K562 (cell line): ENCODE data around the gene SMIM7. TPM values are rescaled to one million over a fixed set of nuclear protein-coding genes. Genes with fewer than 3 reads are reported as not detected.
A peak's percentile ranks its signal among the peaks of the same experiment; 100 is the strongest.

Experiments used
- ATAC-seq: fragments of 200-7000 bp; cut with Tn5 transposase; 3 replicates; pipeline ENCODE4 v1.9.1; 2020; ENCODE audit warnings: moderate library complexity
- BruUV-seq: library from RNA; stranded (reverse); fragments of 400-500 nt; replicated peaks from 2 replicates; lab custom pipeline; 2021; lab: Mats Ljungman, UMichigan
- CTCF ChIA-PET: fragments of 300-600 bp; formaldehyde crosslinking; extraction: SDS; loops from one replicate; lab custom pipeline; 2021; ENCODE audit warnings: low intra/inter-chr PET ratio; lab: Yijun Ruan, JAX
- POLR2A ChIA-PET: fragments of 300-600, 350-650 bp; sonication (Branson Sonifier 250); formaldehyde crosslinking; extraction: SDS; loops from one replicate; lab custom pipeline; 2021; ENCODE audit warnings: antibody characterized with exemption, inconsistent platforms; lab: Yijun Ruan, JAX
- DNase-seq, 4 experiments: peaks; one replicate each; pipeline versions ENCODE4 v3.0.0 to v3.0.0-alpha.2; 2011 to 2018; ENCODE audit warnings: low spot score in 3 of 4, mixed read lengths in 3 of 4; ENCODE audit errors: extremely low read depth in 1 of 4
- FAIRE-seq: peaks from 2 replicates; lab custom pipeline; 2011; peaks lifted over from hg19 to GRCh38; lab: Jason Lieb, UNC
- H2AFZ ChIP-seq: 2 replicates; pipeline ENCODE4 v1.6.0; 2011; ENCODE audit warnings: low read depth, low read length, control low read depth, inconsistent platforms
- H3K27ac ChIP-seq: fragments of 200-600 bp; 3 replicates; pipeline ENCODE4 v1.8.0; 2011; ENCODE audit warnings: low read depth, mild to moderate bottlenecking, control low read depth, inconsistent platforms, low read length, moderate library complexity, mixed read lengths; ENCODE audit errors: extremely low read depth
- H3K27me3 ChIP-seq, 2 experiments: fragments of 300-600 bp in 1 of 2; 2 replicates in 1 of 2; 3 replicates in 1 of 2; pipeline versions ENCODE4 v1.6.0 to v1.8.0; 2011; ENCODE audit warnings: inconsistent platforms in 2 of 2, low read length in 2 of 2, mild to moderate bottlenecking in 1 of 2, mixed read lengths in 1 of 2, moderate library complexity in 1 of 2; ENCODE audit not compliant: control insufficient read depth in 2 of 2, insufficient read depth in 2 of 2
- H3K36me3 ChIP-seq: fragments of 300-600 bp; 3 replicates; pipeline ENCODE4 v1.8.0; 2011; ENCODE audit warnings: mild to moderate bottlenecking, low read length, inconsistent platforms; ENCODE audit not compliant: control insufficient read depth, insufficient read depth
- H3K4me1 ChIP-seq, 2 experiments: fragments of 200-600 bp in 1 of 2; replicated peaks in 1 of 2; 2 replicates in 1 of 2; 3 replicates in 1 of 2; pipeline versions ENCODE4 v1.5.1 to v1.8.0; 2011; ENCODE audit warnings: inconsistent platforms in 2 of 2, low read length in 2 of 2, mild to moderate bottlenecking in 1 of 2, mixed read lengths in 1 of 2, moderate library complexity in 1 of 2; ENCODE audit not compliant: control insufficient read depth in 2 of 2, insufficient read depth in 2 of 2
- H3K4me2 ChIP-seq: 2 replicates; pipeline ENCODE4 v1.6.1; 2011; ENCODE audit warnings: low read length, control low read depth, inconsistent platforms, mixed read lengths; ENCODE audit not compliant: insufficient read depth
- H3K4me3 ChIP-seq: fragments of 200-600 bp; sonication (generic), shearing (Covaris generic); 2 replicates; pipeline ENCODE4 v1.5.1; 2016; ENCODE audit warnings: control low read depth, inconsistent platforms
- H3K79me2 ChIP-seq: fragments of 200-600 bp; 3 replicates; pipeline ENCODE4 v1.8.0; 2011; ENCODE audit warnings: low read length, inconsistent platforms; ENCODE audit not compliant: control insufficient read depth, insufficient read depth
- H3K9ac ChIP-seq, 2 experiments: 2 replicates each; pipeline versions ENCODE4 v1.6.0 to v1.6.1; 2011; ENCODE audit warnings: low read depth in 2 of 2, low read length in 2 of 2, control low read depth in 1 of 2, inconsistent platforms in 1 of 2, mild to moderate bottlenecking in 1 of 2, mixed read lengths in 1 of 2; ENCODE audit not compliant: insufficient read depth in 1 of 2
- H3K9me1 ChIP-seq: one replicate; pipeline ENCODE4 v1.6.0; 2011; ENCODE audit warnings: inconsistent platforms, mild to moderate bottlenecking, low read length, moderate library complexity; ENCODE audit not compliant: control insufficient read depth, insufficient read depth
- H3K9me3 ChIP-seq: replicated peaks from 2 replicates; pipeline ENCODE4 v1.5.1; 2011; ENCODE audit warnings: low read depth, low read length, inconsistent platforms; ENCODE audit not compliant: control insufficient read depth, insufficient read depth
- H4K20me1 ChIP-seq: replicated peaks from 2 replicates; pipeline ENCODE4 v1.6.1; 2011; ENCODE audit warnings: low read length, inconsistent platforms, mixed read lengths; ENCODE audit not compliant: control insufficient read depth, insufficient read depth
- BCOR ChIP-seq: fragments of 450-650 bp; IDR thresholded peaks from 2 replicates; pipeline ENCODE4 v1.6.1; 2016
- C11orf30 ChIP-seq: fragments of 450-650 bp; IDR thresholded peaks from 2 replicates; pipeline ENCODE4 v1.6.1; 2016; ENCODE audit warnings: low read depth, mild to moderate bottlenecking
- CBFA2T2 ChIP-seq: fragments of 450-650 bp; conservative IDR thresholded peaks from 2 replicates; pipeline ENCODE4 v1.6.1; 2017; ENCODE audit warnings: mild to moderate bottlenecking
- CHD1 ChIP-seq: fragments of 200-600 bp; sonication (generic); IDR thresholded peaks from one replicate; pipeline ENCODE4 v1.6.1; 2012; ENCODE audit warnings: mild to moderate bottlenecking, moderate library complexity, low read length, inconsistent platforms
- FOS ChIP-seq: IDR thresholded peaks from 3 replicates; pipeline ENCODE4 v1.6.1; 2011; ENCODE audit not compliant: insufficient read length; ENCODE audit errors: extremely low read depth
- HDAC8 ChIP-seq: fragments of 450-650 bp; IDR thresholded peaks from 2 replicates; pipeline ENCODE4 v1.6.1; 2016; ENCODE audit warnings: mild to moderate bottlenecking, missing genetic modification characterization, moderate library complexity, missing compliant biosample characterization
- SRF ChIP-seq, 2 experiments: fragments of 250-450, 450-650 bp in 1 of 2; sonication (Bioruptor Pico) in 1 of 2; sonication (generic) in 1 of 2; formaldehyde crosslinking; IDR thresholded peaks; 2 replicates each; pipeline versions ENCODE4 v1.5.0 to v1.5.1; 2020 to 2022; ENCODE audit warnings: mild to moderate bottlenecking in 1 of 2, missing genetic modification reagents in 1 of 2
- SRSF9 ChIP-seq: fragments of 200-400 bp; formaldehyde crosslinking; IDR thresholded peaks from 2 replicates; pipeline ENCODE4 v1.6.1; 2017; ENCODE audit warnings: low read depth, low read length, borderline replicate concordance
- ZC3H4 ChIP-seq: sonication (generic); formaldehyde crosslinking; IDR thresholded peaks from 2 replicates; pipeline ENCODE4 v1.9.0; 2021; ENCODE audit warnings: missing genetic modification reagents, borderline replicate concordance
- ZNF23 ChIP-seq: fragments of 250-450 bp; sonication (Bioruptor Pico); IDR thresholded peaks from 2 replicates; pipeline ENCODE4 v1.4.0; 2020; ENCODE audit warnings: mild to moderate bottlenecking
- ZNF316 ChIP-seq: fragments of 450-650 bp; IDR thresholded peaks from 2 replicates; pipeline ENCODE4 v1.6.1; 2016
- ZNF444 ChIP-seq: fragments of 250-450 bp; sonication (Bioruptor Pico); IDR thresholded peaks from 2 replicates; pipeline ENCODE4 v1.4.0; 2020; ENCODE audit warnings: mild to moderate bottlenecking, moderate library complexity
- ZNF778 ChIP-seq: fragments of 450-650 bp; formaldehyde crosslinking; IDR thresholded peaks from 2 replicates; pipeline ENCODE4 v1.4.0; 2020; ENCODE audit warnings: mild to moderate bottlenecking, moderate library complexity
- WGBS: fragments of 100-300 bp; shearing (Covaris generic); methylation state at CpG from one replicate; pipeline ENCODE4 v1.1.6; 2016; ENCODE audit warnings: low coverage, mixed read lengths; ENCODE audit not compliant: insufficient coverage; ENCODE audit errors: missing lambda C conversion rate; 5-methylcytosine and 5-hydroxymethylcytosine counted together
- in situ Hi-C: fragments of 300-500 bp; cut with MboI; formaldehyde crosslinking; loops from 4 replicates; pipeline ENCODE4 v1.15.0; 2018; ENCODE audit warnings: inconsistent platforms, mixed read lengths
- intact Hi-C: fragments of 100-400 bp; cut with micrococcal nuclease; formaldehyde crosslinking; loops from 2 replicates; pipeline ENCODE4 v1.14.2; 2022
- polyA plus RNA-seq, 8 experiments: library from polyadenylated mRNA; depleted of rRNA in 4 of 8; stranded (reverse) in 5 of 8; unstranded in 3 of 8; fragments of >200 nt; fragmentation: Nextera tagmentation in 2 of 8; fragmentation: Illumina TruSeq in 1 of 8; extraction: Ambion mirVana in 2 of 8; extraction: Trizol in 1 of 8; gene quantifications; 2 replicates each; pipeline versions ENCODE4 v1.2.1 to v1.2.3, GENCODE V29; 2011 to 2014; ENCODE audit warnings: inconsistent platforms in 1 of 8, missing spikeins in 1 of 8
- total RNA-seq, 7 experiments: library from RNA; depleted of rRNA in 6 of 7; stranded (reverse); fragments of >200 nt in 6 of 7; fragmentation: Illumina TruSeq in 2 of 7; extraction: Trizol in 2 of 7; gene quantifications; 2 replicates each; pipeline versions ENCODE4 v1.2.1 to v1.2.3, GENCODE V29; 2011 to 2021; ENCODE audit warnings: low replicate concordance in 1 of 7
- TF ChIP-seq, protein P1 (sequence below): fragments of 450-650 bp; formaldehyde crosslinking; IDR thresholded peaks from 2 replicates; pipeline ENCODE4 v1.4.0; 2022; ENCODE audit warnings: mild to moderate bottlenecking, moderate library complexity

Gene SMIM7
- total and polyA plus RNA-seq, 9 of the 15 experiments (the other 6 are each of a cell fraction or from before 2014, with no cell fraction given) = 55.3 to 265 (median 107) TPM

DNA sequence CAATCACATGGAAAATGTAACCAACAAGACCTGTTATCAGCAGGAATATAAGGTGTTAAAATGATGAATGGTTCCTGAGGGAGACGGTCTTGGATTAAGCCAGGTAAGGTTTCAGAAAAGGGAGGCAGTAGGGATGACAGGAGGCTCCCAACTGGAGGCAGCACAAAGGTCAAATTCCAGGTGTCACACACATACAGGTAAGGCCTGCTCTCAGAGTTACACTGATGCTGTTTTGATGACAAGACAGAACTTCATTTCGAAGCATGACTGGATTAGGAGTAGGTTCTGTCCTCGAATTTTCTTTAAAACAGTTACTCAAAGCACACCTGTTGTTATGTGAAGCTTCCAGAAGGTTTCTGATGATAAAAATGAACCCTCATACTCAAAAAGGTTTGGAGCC is 39.4 kb downstream of the SMIM7 start:
- H3K9ac ChIP-seq = no peak overlapping the region
- no peak overlapping the region for H3K27ac ChIP-seq
- 53% methylated on average over 3 of the region's 3 CpGs for WGBS
- no peak for DNase-seq
- H3K36me3 ChIP-seq = peaks cover 45% of the 10 kb centered on the region
- H3K9me3 ChIP-seq = no peaks in the 10 kb centered on the region
- TF ChIP-seq CHD1 (no peak), ZNF316 (peak; percentile 49; the same call in 1 of the 2 replicates)
- intact Hi-C loops = loop anchor here (10.0 kb wide), 1 partner anchor 76 kb away; the partner anchor contains the start of gene CHERP
- ChIA-PET POLR2A (interaction anchor here (0.8 kb wide), 1 partner anchor 36 kb away, joined by 3 read pairs; no protein-coding TSS in a partner anchor), CTCF (no interaction called here)
- no peak overlapping the region for H3K4me3 ChIP-seq
- H3K79me2 ChIP-seq = peaks cover 100% of the 10 kb centered on the region
- in situ Hi-C loops = no loop called here
- BruUV-seq = no TSS peak
- no peaks in the 10 kb centered on the region for H3K27me3 ChIP-seq
- H4K20me1 ChIP-seq = peaks cover 96% of the 10 kb centered on the region
- no peak for ATAC-seq
- peaks cover 15% of the 10 kb centered on the region for H3K9me1 ChIP-seq
- H2AFZ ChIP-seq = no peak overlapping the region
- FAIRE-seq = no peak
- peaks cover 2 to 8% of the 10 kb centered on the region in 2 experiments; a peak in 4 of 5 replicates for H3K4me1 ChIP-seq
- H3K4me2 ChIP-seq = no peak overlapping the region

DNA sequence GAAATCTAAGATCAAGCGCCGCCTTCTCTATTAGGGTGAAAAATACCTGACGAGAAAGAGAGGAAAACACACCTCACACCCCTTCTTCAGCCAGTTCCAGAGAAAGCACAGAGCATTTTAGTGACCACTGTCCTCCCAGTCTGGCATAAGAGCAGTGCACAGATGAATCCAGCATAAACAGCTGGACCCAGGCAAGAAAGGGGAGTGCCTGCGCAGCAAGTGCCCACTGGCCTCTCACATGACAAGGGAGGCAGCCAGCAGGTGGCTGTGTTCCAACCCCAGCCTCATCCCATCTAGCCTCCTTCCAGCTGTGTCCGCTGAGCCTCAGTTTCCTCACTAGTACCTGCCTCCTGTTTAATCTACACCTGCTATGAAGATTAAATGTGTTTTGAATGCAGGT is 39.9 kb downstream of the SMIM7 start:
- FAIRE-seq = no peak
- Histone ChIP-seq H3K27ac (no peak overlapping the region), H2AFZ (no peak overlapping the region), H3K4me2 (no peak overlapping the region), H3K79me2 (peaks cover 98% of the 10 kb centered on the region), H3K4me1 (peaks cover 2 to 5% of the 10 kb centered on the region in 2 experiments; a peak in 4 of 5 replicates), H3K4me3 (no peak overlapping the region), H3K9me3 (no peaks in the 10 kb centered on the region), H3K9me1 (peaks cover 15% of the 10 kb centered on the region), H3K9ac (peak overlapping the region in 1 of 2 experiments; percentile 19; a peak in 1 of 4 replicates), H3K36me3 (peaks cover 39% of the 10 kb centered on the region), H3K27me3 (no peaks in the 10 kb centered on the region), H4K20me1 (peaks cover 93% of the 10 kb centered on the region)
- WGBS = 89% methylated on average over 5 of the region's 5 CpGs
- CTCF ChIA-PET = no interaction called here
- ATAC-seq = no peak
- BruUV-seq = no TSS peak
- in situ Hi-C loops = no loop called here
- peak in 1 of 4 experiments; percentile 10 for DNase-seq
- POLR2A ChIA-PET = interaction anchor here (0.8 kb wide), 1 partner anchor 8 kb away, joined by 4 read pairs; no protein-coding TSS in a partner anchor
- intact Hi-C loops = loop anchor here (10.0 kb wide), 1 partner anchor 75 kb away; the partner anchor contains the start of gene CHERP
- TF ChIP-seq C11orf30 (no peak), ZC3H4 (CRISPR knock-in tag) (no peak), ZNF444 (CRISPR knock-in tag) (no peak), BCOR (no peak), HDAC8 (tag) (no peak), ZNF23 (CRISPR knock-in tag) (no peak), ZNF778 (CRISPR knock-in tag) (no peak), SRSF9 (no peak), FOS (no peak), SRF (CRISPR knock-in tag; IDR thresholded peaks at IDR 0.05) (no peak), CBFA2T2 (no peak)
- TF ChIP-seq, protein P1, sequence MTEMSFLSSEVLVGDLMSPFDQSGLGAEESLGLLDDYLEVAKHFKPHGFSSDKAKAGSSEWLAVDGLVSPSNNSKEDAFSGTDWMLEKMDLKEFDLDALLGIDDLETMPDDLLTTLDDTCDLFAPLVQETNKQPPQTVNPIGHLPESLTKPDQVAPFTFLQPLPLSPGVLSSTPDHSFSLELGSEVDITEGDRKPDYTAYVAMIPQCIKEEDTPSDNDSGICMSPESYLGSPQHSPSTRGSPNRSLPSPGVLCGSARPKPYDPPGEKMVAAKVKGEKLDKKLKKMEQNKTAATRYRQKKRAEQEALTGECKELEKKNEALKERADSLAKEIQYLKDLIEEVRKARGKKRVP (CRISPR knock-in tag) = no peak
